ENCODE results near the gene WIPF2. TPM values are rescaled to one million over a fixed set of nuclear protein-coding genes. Genes with fewer than 3 reads are reported as not detected.

The WIPF2 gene, protein sequence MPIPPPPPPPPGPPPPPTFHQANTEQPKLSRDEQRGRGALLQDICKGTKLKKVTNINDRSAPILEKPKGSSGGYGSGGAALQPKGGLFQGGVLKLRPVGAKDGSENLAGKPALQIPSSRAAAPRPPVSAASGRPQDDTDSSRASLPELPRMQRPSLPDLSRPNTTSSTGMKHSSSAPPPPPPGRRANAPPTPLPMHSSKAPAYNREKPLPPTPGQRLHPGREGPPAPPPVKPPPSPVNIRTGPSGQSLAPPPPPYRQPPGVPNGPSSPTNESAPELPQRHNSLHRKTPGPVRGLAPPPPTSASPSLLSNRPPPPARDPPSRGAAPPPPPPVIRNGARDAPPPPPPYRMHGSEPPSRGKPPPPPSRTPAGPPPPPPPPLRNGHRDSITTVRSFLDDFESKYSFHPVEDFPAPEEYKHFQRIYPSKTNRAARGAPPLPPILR
- 10 to 100 TPM; 11.8 to 21.7 (median 14.6) TPM for total RNA-seq
- 1 to 10 TPM; 6.3 to 9.5 TPM for polyA plus RNA-seq

DNA sequence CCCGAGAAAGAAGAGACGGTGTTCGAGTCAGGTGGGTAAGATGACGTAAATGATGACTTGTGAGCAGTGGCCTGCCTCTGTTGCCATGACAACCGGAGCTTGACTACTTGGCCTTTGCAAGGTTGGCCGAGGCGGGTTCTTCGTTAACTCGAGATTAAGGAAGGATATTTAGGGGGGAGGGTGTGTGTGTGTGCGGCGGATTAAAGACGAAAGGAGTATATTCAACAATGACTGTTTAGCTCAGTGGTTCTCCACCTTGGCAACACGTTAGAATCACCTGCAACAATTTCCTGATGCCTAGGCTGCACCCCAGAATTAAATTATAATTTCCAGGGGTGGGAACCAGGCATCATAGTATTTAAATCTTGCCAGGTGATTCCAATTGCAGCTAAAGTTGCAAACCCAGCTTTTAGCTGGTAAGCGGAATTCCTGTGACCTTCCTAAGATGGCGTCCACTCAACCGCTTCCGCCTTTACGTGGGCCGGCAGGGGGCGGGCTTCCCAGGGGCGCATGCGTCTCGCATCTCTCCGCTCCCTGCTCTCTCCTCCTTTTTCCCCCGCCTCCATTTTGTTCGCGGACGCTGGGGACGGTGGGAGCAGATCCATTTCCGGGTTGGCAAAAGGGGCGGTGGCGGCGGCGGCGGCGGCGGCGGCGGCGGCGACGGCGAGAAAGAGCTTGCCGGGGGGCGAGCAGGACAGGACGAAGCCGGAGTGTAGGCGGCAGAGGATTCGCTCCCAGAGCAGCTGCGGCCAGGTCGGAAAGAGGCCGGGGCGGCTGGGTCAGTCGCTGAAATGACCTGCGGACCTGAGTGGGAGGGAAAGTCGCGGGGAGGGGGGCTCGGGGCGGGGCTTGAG lies at the start of gene WIPF2:
Gene WIPF2, plus strand, starts transcription at position 565 of the 854 bp plus-strand sequence. CDS start 37,156 bp downstream, outside the sequence.
- Histone ChIP-seq H3K27me3 (no peaks in the 10 kb centered on the region), H3K27ac (peak within 1 kb of the TSS; percentile 53 to 88 (median 84)), H3K9me3 (no peaks in the 10 kb centered on the region), H3K36me3 (no peaks in the 10 kb centered on the region), H3K4me1 (peaks cover 0 to 20% (median 5%) of the 10 kb centered on the region in 3 donors), H3K4me3 (peak within 1 kb of the TSS; percentile 50 to 63 (median 54))
- WGBS, 2 donors, result 1% methylated on average over 48 to 59 of the region's 59 CpGs
- intact Hi-C loops (cut with DNase I), result loop anchor here in 1 of 3 donors (5.0 kb wide), 1 partner anchor 68 kb away; the partner anchor contains the start of gene CDC6
- ATAC-seq (peak; percentile 94 to 98 (median 96)), FAIRE-seq (no peak), DNase-seq (peak; percentile 96 to 98 (median 97))
- TF ChIP-seq, protein P1, sequence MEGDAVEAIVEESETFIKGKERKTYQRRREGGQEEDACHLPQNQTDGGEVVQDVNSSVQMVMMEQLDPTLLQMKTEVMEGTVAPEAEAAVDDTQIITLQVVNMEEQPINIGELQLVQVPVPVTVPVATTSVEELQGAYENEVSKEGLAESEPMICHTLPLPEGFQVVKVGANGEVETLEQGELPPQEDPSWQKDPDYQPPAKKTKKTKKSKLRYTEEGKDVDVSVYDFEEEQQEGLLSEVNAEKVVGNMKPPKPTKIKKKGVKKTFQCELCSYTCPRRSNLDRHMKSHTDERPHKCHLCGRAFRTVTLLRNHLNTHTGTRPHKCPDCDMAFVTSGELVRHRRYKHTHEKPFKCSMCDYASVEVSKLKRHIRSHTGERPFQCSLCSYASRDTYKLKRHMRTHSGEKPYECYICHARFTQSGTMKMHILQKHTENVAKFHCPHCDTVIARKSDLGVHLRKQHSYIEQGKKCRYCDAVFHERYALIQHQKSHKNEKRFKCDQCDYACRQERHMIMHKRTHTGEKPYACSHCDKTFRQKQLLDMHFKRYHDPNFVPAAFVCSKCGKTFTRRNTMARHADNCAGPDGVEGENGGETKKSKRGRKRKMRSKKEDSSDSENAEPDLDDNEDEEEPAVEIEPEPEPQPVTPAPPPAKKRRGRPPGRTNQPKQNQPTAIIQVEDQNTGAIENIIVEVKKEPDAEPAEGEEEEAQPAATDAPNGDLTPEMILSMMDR (IDR thresholded peaks at IDR 0.05), result peak; percentile 34 to 89 (median 72)

DNA sequence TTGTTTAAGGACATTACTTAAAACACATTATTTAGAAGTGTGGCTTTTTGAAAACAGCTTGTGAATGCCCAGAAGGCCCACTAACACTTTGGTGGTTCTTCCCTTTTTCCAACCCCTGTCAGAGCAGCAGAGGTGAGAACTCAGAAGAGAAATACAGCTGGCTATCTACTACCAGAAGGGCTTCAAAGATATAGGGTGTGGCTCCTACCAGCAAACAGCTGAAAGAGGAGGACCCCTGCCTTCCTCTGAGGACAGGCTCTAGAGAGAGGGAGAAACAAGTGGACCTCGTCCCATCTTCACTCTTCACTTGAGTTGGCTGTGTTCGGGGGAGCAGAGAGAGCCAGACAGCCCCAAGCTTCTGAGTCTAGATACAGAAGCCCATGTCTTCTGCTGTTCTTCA lies 48.8 kb upstream of the WIPF2 start:
- WGBS, 2 donors, result 95 to 98% methylated on average over 2 of the region's 2 CpGs

DNA sequence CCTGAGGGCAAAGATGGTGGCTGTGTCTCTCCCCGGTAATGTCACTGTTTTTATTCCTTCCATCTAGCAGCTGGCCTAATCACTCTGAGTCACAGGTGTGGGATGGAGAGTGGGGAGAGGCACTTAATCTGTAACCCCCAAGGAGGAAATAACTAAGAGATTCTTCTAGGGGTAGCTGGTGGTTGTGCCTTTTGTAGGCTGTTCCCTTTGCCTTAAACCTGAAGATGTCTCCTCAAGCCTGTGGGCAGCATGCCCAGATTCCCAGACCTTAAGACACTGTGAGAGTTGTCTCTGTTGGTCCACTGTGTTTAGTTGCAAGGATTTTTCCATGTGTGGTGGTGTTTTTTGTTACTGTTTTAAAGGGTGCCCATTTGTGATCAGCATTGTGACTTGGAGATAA lies 47.4 kb upstream of the WIPF2 start:
- Histone ChIP-seq H3K36me3 (peaks cover 6 to 35% (median 34%) of the 10 kb centered on the region in 3 donors), H3K9me3 (no peaks in the 10 kb centered on the region), H3K4me1 (peaks cover 0 to 1% (median 0%) of the 10 kb centered on the region in 3 donors), H3K27me3 (no peaks in the 10 kb centered on the region), H3K4me3 (no peak overlapping the region), H3K27ac (no peak overlapping the region)
- WGBS, 2 donors, result 93% methylated on average over 1 of the region's 1 CpG
- no peak for FAIRE-seq
- ATAC-seq, result no peak
- intact Hi-C loops (cut with DNase I), result no loop called here
- DNase-seq, result peak in 1 of 6 donors; percentile 10
- TF ChIP-seq, protein P1 (IDR thresholded peaks at IDR 0.05), result no peak

More for the DNA sequence above, 48.8 kb upstream of the WIPF2 start:
- H3K4me1 ChIP-seq, result no peaks in the 10 kb centered on the region
- intact Hi-C loops (cut with DNase I), result no loop called here
- H3K9me3 ChIP-seq, result no peaks in the 10 kb centered on the region
- H3K4me3 ChIP-seq, result no peak overlapping the region
- no peak overlapping the region for H3K27ac ChIP-seq
- H3K36me3 ChIP-seq, result peaks cover 6 to 38% (median 34%) of the 10 kb centered on the region in 3 donors
- ATAC-seq (no peak), FAIRE-seq (no peak), DNase-seq (no peak)
- no peaks in the 10 kb centered on the region for H3K27me3 ChIP-seq
- TF ChIP-seq, protein P1 (IDR thresholded peaks at IDR 0.05), result no peak

DNA sequence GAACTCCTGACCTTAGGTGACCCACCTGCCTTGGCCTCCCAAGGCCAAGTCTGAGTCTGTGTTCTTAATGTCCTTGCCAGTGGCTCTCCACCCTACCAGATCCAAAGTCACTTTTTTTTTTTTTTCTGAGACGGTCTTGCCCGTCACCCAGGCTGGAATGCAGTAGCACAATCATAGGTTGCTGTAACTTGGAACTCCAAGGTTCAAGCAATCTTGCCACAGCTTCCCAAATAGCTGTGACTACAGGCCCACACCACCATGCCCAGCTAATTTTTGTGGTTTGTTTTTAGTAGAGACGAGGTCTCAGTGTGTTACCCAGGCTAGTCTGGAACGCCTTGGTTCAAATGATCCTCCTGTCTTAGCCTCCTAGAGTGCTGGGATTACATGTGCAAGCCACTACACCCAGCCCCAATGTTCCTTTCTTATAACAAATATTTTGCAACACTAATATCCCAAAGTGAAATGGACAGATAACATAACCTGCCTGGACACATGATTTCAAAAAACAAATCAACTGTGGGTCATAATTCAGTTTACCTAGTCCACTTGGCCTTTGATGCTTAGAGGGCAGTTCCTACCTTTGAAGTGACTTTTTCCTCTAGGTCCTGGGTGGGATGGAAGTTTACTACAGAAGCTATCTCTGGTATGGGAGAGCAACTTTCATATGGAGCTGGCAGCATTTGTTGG lies 45.9 kb upstream of the WIPF2 start:
- Histone ChIP-seq H3K4me3 (no peak overlapping the region), H3K4me1 (peaks cover 0 to 8% (median 0%) of the 10 kb centered on the region in 3 donors), H3K36me3 (peaks cover 6 to 27% (median 22%) of the 10 kb centered on the region in 3 donors), H3K27ac (no peak overlapping the region), H3K27me3 (no peaks in the 10 kb centered on the region), H3K9me3 (no peaks in the 10 kb centered on the region)
- ATAC-seq, result no peak
- intact Hi-C loops (cut with DNase I), result no loop called here
- no peak for DNase-seq
- TF ChIP-seq, protein P1 (IDR thresholded peaks at IDR 0.05), result no peak
- 90 to 93% methylated on average over 4 of the region's 4 CpGs for WGBS, 2 donors
- no peak for FAIRE-seq
